Choroid plexus epithelial cell (primary cell): Measurements from ENCODE around the gene LAMTOR2.

Experiments used
- DNase-seq: peaks from one replicate; pipeline ENCODE4 v3.0.0-alpha.2; 2010; ENCODE audit warnings: low read depth
- H3K4me3 ChIP-seq: 2 replicates; pipeline ENCODE4 v1.5.1; 2011; ENCODE audit warnings: low read depth, mild to moderate bottlenecking, control low read depth, low read length, moderate library complexity
- CTCF ChIP-seq: conservative IDR thresholded peaks from 2 replicates; pipeline ENCODE4 v1.5.1; 2011; ENCODE audit warnings: low read depth, mild to moderate bottlenecking, control low read depth, inconsistent platforms, low read length, moderate library complexity

LAMTOR2 gene

GRCh38 chr1:156104065-156104810, 49.7 kb downstream of the LAMTOR2 start:
- DNase-seq, result peak; percentile 76
- no peak overlapping the region for H3K4me3 ChIP-seq
- no peak for TF ChIP-seq CTCF

GRCh38 chr1:156104861-156105832, 50.6 kb downstream of the LAMTOR2 start:
- peak; percentile 54 for DNase-seq
- peak overlapping the region; percentile 45 for H3K4me3 ChIP-seq
- peak; percentile 2 for TF ChIP-seq CTCF

GRCh38 chr1:156106624-156107488, 52.3 kb downstream of the LAMTOR2 start:
- TF ChIP-seq CTCF, result no peak
- peak; percentile 49 for DNase-seq
- H3K4me3 ChIP-seq, result peak overlapping the region; percentile 31

GRCh38 chr1:156108057-156108456, 53.5 kb downstream of the LAMTOR2 start:
- DNase-seq, result no peak
- no peak for TF ChIP-seq CTCF
- no peak overlapping the region for H3K4me3 ChIP-seq
